Smooth muscle cell of the brain vasculature (primary cell): ENCODE measurements around the gene ALDH3B2.
"Not testable (repeated sequence)": the region's sequence is repeated elsewhere in the genome, so short reads cannot be mapped to it uniquely, and the experiment has no call there.

Source experiments
- DNase-seq: peaks from one replicate; pipeline ENCODE4 v3.0.0-alpha.2; 2012; ENCODE audit warnings: low read depth, low spot score

Gene ALDH3B2

DNA sequence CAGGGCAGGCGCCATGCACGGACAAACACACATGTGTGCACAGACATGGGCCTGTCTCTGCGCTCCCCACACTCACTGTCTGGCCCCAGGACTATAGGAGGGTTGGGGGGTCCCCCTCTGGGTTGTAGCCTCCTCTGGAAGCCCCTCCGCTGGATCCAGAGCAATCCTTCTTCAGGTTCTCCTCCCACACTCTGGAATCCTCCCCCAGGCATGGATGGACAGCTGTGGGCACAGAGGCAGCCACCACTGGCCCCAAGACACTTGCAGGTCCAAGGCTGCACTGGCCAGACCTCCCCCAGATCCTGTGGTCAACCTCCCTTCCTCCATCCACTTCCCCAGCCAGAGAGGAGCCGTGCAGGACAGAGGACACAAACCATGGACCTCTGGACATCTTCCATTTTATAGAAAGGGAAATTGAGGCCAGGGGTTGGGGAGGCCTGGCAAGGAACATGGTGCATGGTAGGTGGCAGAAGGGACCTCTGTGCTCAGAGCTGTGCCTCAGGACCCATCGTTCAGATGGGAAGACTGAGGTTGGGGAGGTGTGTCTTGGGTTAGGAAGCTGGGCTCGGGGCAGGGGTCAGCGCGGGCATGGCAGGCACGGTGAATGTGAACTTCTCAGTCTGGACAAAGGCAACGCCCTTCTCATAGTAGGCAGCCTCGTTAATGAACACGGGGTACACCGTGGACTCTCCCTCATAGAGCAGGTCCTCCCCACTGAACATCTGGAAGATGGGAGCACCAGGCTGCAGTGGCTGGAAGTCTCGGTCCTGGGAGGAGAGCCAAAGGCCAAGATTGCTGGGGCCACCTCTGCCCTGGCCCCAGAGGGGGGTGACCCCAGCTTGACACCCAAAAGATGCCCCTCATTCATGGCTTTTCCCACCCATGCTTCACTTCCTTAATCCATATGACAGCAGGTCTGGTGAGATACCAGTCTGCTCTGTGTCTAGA is 32.0 kb downstream of the ALDH3B2 start:
- DNase-seq, result no peak

GRCh38 chr11:67641338-67642172 is 32.9 kb downstream of the ALDH3B2 start:
- DNase-seq, result no peak

- no peak for DNase-seq
Observed at GRCh38 chr11:67640758-67641337, 33.6 kb downstream of the ALDH3B2 start.

DNA sequence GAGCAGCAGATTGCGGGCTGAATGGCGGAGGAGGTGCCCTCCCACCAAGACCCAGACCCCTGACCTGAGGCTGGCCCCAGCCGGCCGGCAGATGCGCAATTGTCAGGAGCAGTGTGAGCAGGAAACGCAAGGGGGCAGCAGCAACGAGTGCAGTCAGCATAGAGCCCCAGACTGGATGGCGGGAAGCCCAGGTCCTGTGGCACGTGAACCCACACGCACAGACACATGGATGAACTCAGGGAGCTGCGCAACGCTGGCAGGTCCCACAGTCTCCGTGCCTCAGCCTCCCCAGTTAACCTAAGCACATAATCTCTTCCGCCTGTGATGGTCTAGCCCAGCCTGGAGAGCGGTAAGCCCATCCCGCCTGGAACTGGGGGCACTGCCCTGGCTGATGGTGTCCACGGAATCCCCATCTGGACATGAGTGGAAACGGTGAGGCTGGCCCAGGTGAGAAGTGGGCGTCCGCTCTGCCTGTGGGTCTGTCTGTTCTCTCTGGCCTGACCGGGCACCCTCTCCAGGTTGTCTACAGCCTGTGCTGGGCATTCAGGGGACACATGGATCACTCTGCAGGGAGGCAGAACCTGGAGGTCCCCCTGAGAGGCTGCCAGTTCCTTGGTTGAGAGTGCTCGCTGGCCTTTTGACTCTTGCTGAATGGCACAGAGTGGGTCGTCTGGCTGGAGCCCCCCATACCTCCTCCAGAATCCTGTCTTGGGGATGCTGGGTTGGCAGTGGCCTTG is 34.2 kb downstream of the ALDH3B2 start:
- no peak for DNase-seq

DNA sequence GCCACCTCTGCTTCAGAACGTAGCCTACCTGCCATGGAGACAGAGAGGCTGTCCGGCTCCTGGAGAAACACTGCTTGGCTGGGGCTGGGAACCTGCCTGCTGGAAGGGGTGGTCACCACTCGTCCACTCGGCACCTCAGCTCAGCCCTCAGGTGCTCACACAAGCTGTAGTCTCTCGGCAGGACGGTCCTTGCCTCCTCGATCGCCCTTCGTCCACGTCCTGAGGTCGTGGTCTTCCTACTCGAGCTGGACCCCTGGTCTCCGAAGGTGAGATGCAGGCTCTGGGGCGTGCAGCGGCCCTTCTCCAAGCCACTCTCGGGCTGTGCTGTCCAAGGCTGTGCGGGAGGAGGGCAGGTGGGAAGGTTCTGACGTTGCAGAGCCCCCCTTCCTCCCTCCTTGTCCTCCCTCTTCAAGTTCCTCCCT is 35.0 kb downstream of the ALDH3B2 start, which contains the start of gene TBX10:
TBX10 (minus strand) TSS at position 326 of the 422 bp plus-strand sequence; CDS start at position 35, 291 bp downstream.
- no peak for DNase-seq

DNA sequence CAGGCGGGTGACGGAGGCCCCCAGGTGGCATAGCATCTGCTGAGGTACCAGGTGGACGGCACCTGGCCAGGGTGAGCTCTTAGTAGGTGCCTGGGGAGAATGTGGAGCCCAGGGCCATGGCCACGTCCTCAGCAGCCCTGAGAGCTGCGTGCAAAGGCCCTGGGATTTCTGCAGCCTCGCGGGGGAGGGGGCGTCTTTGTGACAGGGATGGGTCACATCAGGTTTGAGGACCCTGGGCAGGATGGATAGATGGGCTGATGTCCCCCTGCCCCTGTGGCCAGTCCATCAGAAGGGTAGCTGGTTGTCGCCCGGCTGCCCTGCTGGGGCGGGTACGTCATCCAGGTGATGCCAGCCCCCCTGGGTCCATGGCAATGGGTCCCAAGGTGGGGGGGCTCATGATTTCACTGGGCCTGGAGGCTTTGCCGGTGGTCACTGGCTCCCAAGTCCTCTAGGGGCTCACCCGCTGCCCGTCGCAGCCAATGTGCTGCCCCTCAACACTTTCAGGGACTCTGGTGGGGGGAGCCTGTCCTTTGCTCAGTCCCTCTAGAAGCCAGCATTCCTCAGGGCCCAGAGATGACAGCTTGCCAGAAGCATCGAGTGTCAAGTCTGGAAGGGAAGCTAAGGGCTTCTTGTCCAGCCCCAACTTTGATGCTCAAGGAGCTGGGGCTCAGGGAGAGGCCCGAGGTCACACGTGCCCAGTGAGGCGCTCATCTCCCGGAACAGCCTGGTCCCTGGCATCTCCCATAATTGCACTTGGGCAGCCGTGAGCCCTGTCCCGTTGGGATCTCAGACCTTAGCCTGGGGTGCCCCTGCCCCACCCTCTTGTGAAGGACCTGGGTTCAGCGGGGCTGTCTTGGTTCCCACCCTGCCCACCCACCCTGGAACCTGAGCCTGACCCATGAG is 35.6 kb downstream of the ALDH3B2 start:
- DNase-seq, result no peak

GRCh38 chr11:67637441-67637840 is 37.0 kb downstream of the ALDH3B2 start:
- not testable (repeated sequence) for DNase-seq

DNA sequence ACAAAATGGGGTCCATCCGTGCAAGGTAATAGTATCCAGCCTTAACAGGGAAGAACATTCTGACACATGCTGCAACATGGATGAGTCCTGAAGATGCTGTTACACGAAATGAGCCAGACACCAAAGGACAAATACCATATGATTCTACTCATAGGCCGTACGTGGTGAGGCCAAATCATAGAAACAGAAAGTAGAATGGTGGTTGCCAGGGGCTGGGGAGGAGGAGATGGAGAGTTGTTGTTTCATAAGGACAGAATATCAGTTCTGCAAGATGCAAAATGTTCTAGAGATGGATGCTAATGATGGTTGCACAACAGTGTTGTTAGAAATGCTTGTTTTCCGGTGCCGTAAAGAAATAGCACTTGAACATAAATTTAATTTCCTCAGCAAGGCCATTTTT is 37.5 kb downstream of the ALDH3B2 start:
- no peak for DNase-seq

DNA sequence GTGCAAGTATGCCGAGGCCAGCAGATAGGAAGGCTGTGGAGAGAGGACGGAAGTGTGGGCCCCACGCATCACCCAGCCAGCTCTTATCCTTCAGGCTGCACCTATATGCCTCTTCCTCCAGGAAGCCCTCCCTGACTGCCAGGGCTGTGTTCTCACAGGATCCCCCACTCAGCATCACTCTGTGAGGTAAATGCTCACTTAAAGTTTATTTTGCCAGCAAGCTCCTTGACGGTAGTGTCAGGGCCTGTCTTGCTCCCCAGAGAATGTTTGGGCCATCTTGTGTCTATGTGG is 39.2 kb downstream of the ALDH3B2 start:
- no peak for DNase-seq

- no peak for DNase-seq
Observed at GRCh38 chr11:67634366-67635230, 39.8 kb downstream of the ALDH3B2 start.

DNA sequence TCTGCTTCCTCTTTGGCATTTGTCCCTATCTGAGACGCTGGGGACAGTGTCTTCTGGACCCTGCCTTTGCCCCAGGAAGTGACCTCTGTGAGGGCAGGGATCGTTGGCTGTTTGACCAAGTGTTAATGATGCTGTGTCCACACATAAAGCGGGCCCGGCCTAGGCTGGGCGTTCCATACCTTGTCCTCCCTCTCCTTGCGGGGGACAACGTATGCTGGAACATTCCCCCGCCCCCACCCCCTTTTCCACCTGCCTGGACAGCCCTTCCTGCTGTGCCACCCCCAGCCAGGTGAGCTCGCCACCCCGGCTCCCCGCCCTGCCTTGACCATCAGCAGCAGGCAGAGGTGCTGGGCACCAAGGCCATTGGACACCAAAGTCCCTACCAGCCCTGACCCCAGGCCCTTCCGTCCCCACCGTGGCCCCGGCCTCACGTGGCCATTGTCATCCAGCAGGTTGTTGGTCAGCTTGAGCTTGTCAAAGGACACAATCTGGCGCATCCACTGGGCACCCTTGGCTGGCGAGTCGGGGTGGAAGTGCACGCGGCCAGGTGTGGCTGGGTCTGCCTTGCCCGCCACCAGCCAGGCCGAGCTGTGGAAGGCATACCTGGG is 40.6 kb downstream of the ALDH3B2 start:
- no peak for DNase-seq

DNA sequence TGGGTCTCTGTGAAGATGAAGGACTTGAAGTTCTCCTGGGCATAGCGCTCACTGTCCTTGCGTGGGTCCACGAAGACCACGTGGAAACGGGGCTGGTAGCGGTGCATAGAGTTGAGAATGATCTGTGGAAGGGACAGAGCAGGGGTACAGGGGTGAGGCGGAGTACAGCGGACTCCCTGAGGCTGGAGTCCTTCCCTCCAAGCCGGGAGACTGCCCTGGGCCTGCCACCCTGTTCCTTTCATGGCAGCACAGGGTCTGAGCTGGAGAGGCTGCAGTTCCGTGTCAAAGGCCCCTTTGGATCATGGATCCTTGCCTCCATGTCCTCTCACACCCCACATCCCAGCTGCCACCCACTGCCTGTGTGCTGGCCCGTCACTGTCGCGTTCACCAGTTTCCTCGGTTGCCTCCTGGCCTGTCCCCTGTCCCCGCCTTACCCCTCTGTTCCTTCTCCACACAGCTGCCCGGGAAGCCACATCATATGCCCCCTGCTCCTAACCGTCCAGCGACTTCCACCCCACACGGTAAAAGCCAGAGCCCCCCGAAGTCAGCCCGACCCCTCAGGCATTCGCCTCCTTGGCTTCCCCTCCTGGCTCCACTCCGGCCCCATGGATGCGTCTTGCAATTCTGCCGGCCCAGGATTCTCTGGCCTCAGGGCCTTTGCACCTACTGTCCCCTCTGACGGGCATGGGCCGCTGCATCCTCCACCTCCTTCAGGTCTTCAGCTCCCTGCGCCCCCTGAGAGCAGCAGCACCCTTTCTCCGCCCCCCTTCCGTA is 41.3 kb downstream of the ALDH3B2 start:
- DNase-seq, result no peak

DNA sequence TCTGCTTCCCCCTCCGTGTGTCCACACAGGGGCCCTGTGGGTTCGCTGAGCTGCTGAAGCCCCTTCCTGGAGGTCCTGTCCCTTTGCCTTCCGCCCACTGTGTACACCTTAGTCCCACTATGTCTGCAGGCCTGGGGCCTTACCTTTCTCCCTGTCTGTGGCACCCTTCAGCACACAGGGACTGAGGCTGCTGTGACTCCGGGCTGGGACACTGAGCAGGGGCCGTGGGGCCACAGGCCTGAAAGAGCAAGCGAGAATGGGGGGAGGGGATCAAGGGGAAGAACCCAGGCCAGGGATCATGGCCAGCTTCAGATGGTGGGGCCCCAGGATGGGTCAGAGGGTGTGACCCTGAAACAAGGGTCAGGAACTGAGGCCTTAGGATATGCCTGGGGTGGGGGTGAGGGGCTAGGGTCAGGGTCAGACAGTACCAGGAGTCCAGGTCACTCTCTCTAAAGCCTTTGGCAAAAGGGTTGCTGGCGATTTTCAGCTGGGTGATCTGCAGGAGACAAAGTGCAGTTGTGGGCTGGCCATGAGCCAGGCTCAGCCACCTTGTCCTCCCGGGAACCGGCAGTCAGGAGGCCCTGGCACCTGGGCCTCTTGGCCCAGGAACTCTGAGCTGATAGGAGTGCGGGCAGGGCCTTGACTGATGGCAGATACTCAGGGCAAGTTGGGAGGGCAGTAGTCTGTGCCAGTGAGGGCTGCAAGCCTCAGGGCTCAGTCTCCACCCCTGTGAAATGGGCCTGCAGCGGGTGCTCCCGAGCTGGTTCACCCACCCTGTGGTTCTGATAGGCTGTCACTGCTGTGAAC is 42.0 kb downstream of the ALDH3B2 start:
- DNase-seq, result no peak

DNA sequence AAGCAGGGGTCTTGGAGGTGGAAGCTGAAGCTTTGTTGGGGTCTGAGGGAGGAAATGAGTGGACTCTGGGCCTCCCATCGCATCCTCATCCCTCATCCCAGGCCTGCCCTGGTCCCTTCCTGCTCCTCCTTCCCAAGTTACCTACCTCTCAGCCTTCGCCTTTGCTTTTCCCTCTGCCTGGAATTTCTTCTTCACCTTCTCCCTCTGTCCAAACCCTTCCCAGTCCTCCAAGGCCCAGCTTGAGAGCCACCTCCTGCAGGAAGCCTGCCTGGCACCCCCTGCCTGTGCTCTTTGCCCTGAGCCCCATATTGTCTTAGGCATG is 42.6 kb downstream of the ALDH3B2 start:
- DNase-seq, result no peak

DNA sequence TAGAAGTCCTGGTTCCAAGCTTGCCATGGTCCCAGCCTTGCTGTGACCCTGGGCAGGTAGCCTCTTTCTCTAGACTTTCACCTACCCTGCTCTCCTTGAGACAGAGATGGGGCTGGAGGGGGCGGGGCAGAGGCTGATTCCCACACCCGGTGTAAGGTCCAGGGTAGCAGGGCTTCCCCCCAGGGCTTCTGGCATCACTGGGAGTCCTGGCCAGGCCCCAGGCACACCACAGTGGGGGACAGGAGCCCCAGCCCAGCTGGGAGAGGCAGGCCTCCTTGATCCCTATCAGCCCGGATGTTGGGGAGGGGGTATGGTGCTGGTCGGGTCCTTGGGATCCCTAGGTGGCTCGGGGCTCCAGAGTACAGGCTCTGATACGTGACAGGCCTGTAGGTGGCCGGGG is 43.0 kb downstream of the ALDH3B2 start:
- DNase-seq, result no peak

- DNase-seq, result no peak
Observed at GRCh38 chr11:67630943-67631331, 43.5 kb downstream of the ALDH3B2 start.

GRCh38 chr11:67630228-67630942 is 44.0 kb downstream of the ALDH3B2 start:
- peak; percentile 89 for DNase-seq
